Activated T-cell treated with anti-CD3 and anti-CD28 coated beads for 24 hours (primary cell): Measurements from ENCODE around the gene AGGF1.
"Not testable (repeated sequence)": the region's sequence is repeated elsewhere in the genome, so short reads cannot be mapped to it uniquely, and the experiment has no call there.

Experiments
- DNase-seq: peaks from one replicate; pipeline ENCODE4 v3.0.0-alpha.2; 2020; ENCODE audit warnings: low read depth

Gene AGGF1

DNA sequence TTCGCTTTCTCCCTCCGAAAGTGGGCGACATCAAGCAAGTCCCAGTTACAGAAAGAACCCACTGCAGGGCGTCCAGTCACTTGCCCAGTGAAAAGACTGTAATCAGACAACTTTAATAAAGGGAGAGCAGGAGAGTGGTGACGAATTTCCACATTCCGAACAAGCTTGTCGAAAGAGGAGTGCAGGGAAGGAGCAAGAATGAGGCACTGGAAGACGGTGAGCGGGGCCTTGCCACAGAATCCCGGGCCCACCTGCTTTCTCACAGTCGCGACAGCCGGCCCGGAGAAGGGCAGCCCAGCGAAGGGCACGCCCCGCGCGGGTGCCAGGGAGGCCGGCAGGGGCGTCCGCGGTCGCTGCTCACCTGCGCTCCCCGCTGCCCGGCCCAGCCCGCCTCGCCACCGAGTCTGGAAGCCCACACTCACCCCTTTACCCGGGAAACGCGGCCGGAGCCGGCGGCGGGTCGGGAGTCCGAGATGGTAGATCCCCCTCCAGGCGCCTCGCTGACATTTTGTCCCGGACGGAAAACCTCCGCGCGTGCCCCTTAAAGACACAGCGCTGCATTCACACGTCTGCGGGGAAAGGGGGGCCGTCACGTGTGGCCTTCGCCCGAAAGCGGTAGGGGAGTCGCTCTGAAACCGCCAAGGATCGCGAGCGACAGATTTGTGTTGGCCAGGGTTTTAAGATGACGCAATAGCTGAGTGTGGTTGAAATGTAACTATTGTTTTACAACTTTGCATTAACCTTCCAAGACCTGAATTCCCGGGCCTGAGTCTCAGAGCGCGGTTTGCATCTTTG is 56.7 kb downstream of the AGGF1 start, which contains the start of gene ZBED3:
TSS of gene ZBED3 (minus strand) at position 597 of the 795 bp plus-strand sequence. CDS start 9,407 bp downstream, outside the sequence.
- DNase-seq: peak; percentile 35

DNA sequence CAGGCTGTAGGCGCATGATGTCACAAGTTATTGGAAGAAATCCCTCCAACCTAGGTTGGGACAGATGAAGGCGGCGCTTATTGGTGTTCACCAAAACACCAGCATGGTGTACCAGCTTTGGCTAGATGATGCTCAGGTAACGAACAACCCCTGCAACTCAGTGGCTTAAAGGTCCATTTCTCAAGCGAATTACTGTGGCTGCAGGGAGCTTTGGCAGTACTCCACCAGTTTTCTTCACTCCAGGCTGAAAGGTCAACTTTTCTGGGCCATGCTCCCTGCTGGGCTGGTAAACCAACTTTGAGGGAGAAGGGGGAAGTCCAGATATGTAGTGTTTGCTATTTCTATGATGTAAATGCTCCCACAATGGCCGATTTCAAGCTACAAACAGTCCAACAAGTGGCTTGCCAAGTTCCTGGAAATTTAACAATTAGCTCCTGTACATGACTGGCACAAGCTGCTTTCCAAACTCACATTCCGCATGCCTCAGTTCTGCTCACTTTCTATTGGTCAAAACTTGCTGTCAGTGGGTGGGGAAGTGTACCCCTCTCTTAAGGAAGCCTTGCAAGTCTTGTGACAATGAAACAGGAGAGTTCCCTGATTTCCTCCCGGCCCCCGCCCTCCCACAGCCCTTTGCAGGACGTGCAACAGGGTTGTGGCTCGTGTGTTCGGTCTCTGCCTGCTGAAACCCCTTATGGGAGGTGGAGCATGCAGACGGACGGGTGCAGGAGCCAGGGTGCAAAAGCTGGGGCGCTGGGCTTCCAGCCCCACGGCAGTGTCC is 57.5 kb downstream of the AGGF1 start:
- no peak for DNase-seq

DNA sequence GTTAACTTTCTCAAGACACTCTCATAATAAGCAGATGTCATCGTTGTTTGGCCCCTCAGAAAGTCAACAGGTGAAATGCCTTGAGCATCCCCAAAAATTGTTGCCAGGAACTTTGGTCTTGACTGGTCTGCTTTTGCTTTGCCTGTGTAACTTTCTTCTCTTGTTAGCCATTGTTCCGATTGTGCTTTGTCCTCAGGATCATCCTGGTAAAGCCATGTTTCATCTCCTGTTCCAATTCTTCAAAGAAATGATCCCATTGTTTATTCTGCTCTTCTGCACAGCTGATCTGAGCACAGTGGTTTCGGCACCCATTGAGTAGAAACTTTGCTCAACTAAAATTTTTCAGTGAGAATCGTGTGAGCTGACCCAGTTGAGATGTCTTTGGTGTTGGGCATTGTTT is 65.0 kb downstream of the AGGF1 start:
- DNase-seq: no peak

DNA sequence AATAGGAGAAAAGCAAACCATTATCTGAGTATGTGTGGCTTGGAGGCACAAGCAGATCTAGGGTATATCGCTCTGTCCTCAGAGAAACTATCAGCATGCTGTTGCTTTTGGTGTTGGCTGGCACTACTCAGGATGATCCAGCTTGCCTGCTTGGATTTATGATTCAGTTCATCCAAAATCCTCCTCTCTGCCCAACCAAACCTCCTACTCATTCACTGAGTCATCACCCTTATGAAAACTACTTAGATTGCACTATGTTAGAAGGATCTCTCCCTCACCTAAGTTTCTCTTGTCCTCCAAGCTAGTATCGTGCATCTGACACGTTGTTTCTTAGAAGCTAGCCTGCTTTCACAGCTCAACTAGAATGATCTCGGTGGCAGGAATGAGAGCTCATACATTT is 71.1 kb downstream of the AGGF1 start:
- no peak for DNase-seq

DNA sequence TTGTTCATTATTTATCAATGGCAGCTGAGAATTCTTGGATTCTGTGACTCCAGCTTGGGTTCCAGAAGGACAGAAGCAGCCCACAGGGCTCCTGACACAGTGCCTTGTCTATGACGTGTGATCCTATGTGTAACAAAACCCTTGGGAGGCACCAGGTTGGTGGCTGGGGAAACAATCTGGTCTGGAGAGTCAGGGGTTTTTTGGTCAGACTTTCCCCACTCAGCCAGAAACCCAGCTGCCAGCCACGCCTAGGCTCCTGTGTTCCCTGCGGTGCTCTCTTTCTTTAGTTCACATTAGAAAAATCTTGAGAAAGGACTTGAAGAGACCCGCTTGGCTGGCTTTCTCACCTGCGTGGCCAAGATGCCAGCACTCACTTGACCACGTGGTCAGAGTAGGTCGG is 72.3 kb downstream of the AGGF1 start:
- DNase-seq: no peak

DNA sequence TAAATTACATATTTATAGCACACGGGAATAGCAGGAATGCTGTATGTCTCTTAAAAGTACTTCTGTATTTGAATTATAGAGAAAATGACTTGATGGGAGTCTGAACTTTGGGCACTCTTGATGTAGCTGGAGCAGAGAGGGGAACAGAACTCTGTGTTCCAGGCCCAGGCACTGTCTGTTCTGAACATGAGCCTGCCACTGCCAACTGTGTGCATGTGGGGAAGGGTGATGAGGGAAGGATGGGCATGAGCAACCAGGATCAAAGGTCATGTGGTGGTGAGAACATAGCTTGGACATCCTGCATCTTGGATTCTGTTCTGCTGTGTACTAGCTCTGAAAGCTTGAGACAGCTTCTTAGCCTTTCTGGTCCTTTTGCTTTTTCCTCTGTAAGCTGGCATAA is 73.3 kb downstream of the AGGF1 start:
- no peak for DNase-seq

DNA sequence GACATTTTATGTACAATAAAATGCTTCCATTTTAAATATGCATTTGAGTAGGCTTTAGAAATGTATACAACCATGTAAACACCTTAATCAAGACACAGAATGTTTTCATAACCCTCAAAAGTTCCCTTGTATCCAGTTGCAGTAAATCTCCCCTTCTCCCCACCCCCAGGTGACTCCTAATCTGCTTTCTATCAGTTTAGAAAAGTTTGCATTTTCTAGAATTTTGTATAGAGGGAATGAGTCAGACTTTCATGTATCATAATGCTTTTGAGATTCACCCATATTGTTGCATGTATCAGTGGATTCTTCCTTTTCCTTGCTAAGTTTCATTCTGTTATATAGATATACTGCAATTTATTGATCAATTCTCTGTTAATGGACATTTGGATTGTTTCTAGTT is 74.6 kb downstream of the AGGF1 start:
- DNase-seq: no peak

DNA sequence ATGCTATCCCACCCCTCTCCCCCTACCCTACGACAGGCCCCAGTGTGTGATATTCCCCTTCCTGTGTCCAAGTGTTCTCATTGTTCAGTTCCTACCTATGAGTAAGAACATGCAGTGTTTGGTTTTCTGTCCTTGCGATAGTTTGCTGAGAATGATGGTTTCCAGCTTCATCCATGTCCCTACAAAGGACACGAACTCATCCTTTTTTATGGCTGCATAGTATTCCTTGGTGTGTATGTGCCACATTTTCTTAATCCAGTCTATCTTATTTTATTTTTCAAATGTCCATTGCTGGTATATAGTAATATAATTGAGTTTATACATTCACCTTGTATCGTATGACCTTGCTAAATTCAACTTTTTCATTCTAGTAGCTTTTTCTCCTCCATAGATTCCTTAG is 76.8 kb downstream of the AGGF1 start:
- not testable (repeated sequence) for DNase-seq
